GM12878 (cell line): ENCODE data around the gene SLC1A2. TPM values are rescaled to one million over a fixed set of nuclear protein-coding genes. Genes with fewer than 3 reads are reported as not detected.

Experiments used
- ATAC-seq: fragments of 200-7000 bp; cut with Tn5 transposase; 3 replicates; pipeline ENCODE4 v1.9.1; 2020; ENCODE audit warnings: mild to moderate bottlenecking, moderate library complexity
- BruUV-seq: library from RNA; stranded (reverse); fragments of 400-500 nt; replicated peaks from 2 replicates; lab custom pipeline; 2021; lab: Mats Ljungman, UMichigan
- CTCF ChIA-PET: fragments of 300-600 bp; sonication (Branson Sonifier 250); formaldehyde crosslinking; extraction: SDS; loops from one replicate; lab custom pipeline; 2021; ENCODE audit warnings: inconsistent platforms; lab: Yijun Ruan, JAX
- POLR2A ChIA-PET: fragments of 350-600 bp; formaldehyde crosslinking; extraction: SDS; loops from one replicate; lab custom pipeline; 2021; ENCODE audit warnings: inconsistent platforms; lab: Charles Lee
- RAD21 ChIA-PET: fragments of 300-600 bp; sonication (Branson Sonifier 250); formaldehyde crosslinking; loops from one replicate; lab custom pipeline; 2023; ENCODE audit warnings: antibody characterized with exemption; ENCODE audit not compliant: unreplicated experiment; lab: Charles Lee
- SMC1A ChIA-PET: fragments of 300-600 bp; sonication (Branson Sonifier 250); formaldehyde crosslinking; loops from one replicate; lab custom pipeline; 2023; ENCODE audit not compliant: unreplicated experiment, uncharacterized antibody; lab: Charles Lee
- DNase-seq: peaks from one replicate; pipeline ENCODE4 v3.0.0-alpha.2; 2011; ENCODE audit warnings: low read depth, low spot score
- FAIRE-seq: peaks from 3 replicates; lab custom pipeline; 2011; peaks lifted over from hg19 to GRCh38; lab: Jason Lieb, UNC
- H2AFZ ChIP-seq: 2 replicates; pipeline ENCODE4 v1.6.0; 2011; ENCODE audit warnings: low read depth, low read length, control low read depth; ENCODE audit not compliant: control insufficient read depth
- H3K27ac ChIP-seq: 2 replicates; pipeline ENCODE4 v1.5.1; 2011; ENCODE audit warnings: control low read depth; ENCODE audit not compliant: control insufficient read depth, insufficient read depth
- H3K27me3 ChIP-seq, 2 experiments: replicated peaks in 1 of 2; 2 replicates each; pipeline versions ENCODE4 v1.6.0 to v1.6.1; 2011; ENCODE audit warnings: low read length in 1 of 2; ENCODE audit not compliant: control insufficient read depth in 2 of 2, insufficient read depth in 2 of 2
- H3K36me3 ChIP-seq, 2 experiments: 2 replicates each; pipeline ENCODE4 v1.5.1; 2011; ENCODE audit warnings: low read length in 1 of 2; ENCODE audit not compliant: control insufficient read depth in 2 of 2, insufficient read depth in 2 of 2
- H3K4me1 ChIP-seq: 2 replicates; pipeline ENCODE4 v1.6.1; 2011; ENCODE audit warnings: mild to moderate bottlenecking, low read length, moderate library complexity, mixed read lengths; ENCODE audit not compliant: control insufficient read depth, insufficient read depth
- H3K4me2 ChIP-seq: 2 replicates; pipeline ENCODE4 v1.6.0; 2011; ENCODE audit warnings: control low read depth; ENCODE audit not compliant: control insufficient read depth, insufficient read depth
- H3K4me3 ChIP-seq: fragments of 200-600 bp; sonication (generic); 2 replicates; pipeline ENCODE4 v1.5.1; 2016
- H3K79me2 ChIP-seq: 2 replicates; pipeline ENCODE4 v1.6.0; 2011; ENCODE audit warnings: low read length; ENCODE audit not compliant: control insufficient read depth, insufficient read depth
- H3K9ac ChIP-seq: 2 replicates; pipeline ENCODE4 v1.8.0; 2011; ENCODE audit warnings: low read length, control low read depth, mixed read lengths; ENCODE audit not compliant: control insufficient read depth, insufficient read depth
- H3K9me3 ChIP-seq: replicated peaks from 3 replicates; pipeline ENCODE4 v1.5.1; 2011; ENCODE audit warnings: mild to moderate bottlenecking, low read length; ENCODE audit not compliant: control insufficient read depth, insufficient read depth
- H4K20me1 ChIP-seq: 2 replicates; pipeline ENCODE4 v1.6.0; 2011; ENCODE audit not compliant: control insufficient read depth, insufficient read depth
- ASH2L ChIP-seq: fragments of 300-600, 200-600 bp; sonication (generic); IDR thresholded peaks from 2 replicates; pipeline ENCODE4 v1.6.1; 2017; ENCODE audit warnings: low read depth, mild to moderate bottlenecking, borderline replicate concordance
- BHLHE40 ChIP-seq, 2 experiments: fragments of 450-650 bp in 1 of 2; IDR thresholded peaks; 2 replicates each; pipeline ENCODE4 v1.6.1; 2011 to 2017; ENCODE audit warnings: low read depth in 2 of 2, borderline replicate concordance in 1 of 2, improper control_type of control experiment in 1 of 2, low read length in 1 of 2, mild to moderate bottlenecking in 1 of 2
- EED ChIP-seq: sonication (generic); IDR thresholded peaks from 2 replicates; pipeline ENCODE4 v1.6.1; 2016; ENCODE audit warnings: antibody characterized with exemption, low read depth
- KLF5 ChIP-seq: fragments of 450-650 bp; IDR thresholded peaks from 2 replicates; pipeline ENCODE4 v1.6.1; 2014; ENCODE audit warnings: mild to moderate bottlenecking; ENCODE audit not compliant: partially characterized antibody
- NFXL1 ChIP-seq: fragments of 450-650 bp; IDR thresholded peaks from 2 replicates; pipeline ENCODE4 v1.6.1; 2017; ENCODE audit warnings: antibody characterized with exemption, mild to moderate bottlenecking, borderline replicate concordance
- NR2C1 ChIP-seq: fragments of 450-650 bp; IDR thresholded peaks from 2 replicates; pipeline ENCODE4 v1.6.1; 2017; ENCODE audit warnings: antibody characterized with exemption, mild to moderate bottlenecking, moderate library complexity
- POU2F2 ChIP-seq: IDR thresholded peaks from 3 replicates; pipeline ENCODE4 v1.6.1; 2011; ENCODE audit warnings: low read depth, mild to moderate bottlenecking, low read length, borderline replicate concordance
- SMC3 ChIP-seq: IDR thresholded peaks from 2 replicates; pipeline ENCODE4 v1.6.1; 2011; ENCODE audit warnings: low read length, improper control_type of control experiment, borderline replicate concordance
- TCF12 ChIP-seq: IDR thresholded peaks from 2 replicates; pipeline ENCODE4 v1.6.1; 2011; ENCODE audit warnings: low read depth, mild to moderate bottlenecking, low read length
- WRNIP1 ChIP-seq: IDR thresholded peaks from 2 replicates; pipeline ENCODE4 v1.6.1; 2011; ENCODE audit warnings: low read depth, low read length, improper control_type of control experiment, borderline replicate concordance
- WGBS: methylation state at CpG from one replicate; pipeline ENCODE4 v1.1.6; 2016; ENCODE audit warnings: low lambda C conversion rate; ENCODE audit not compliant: insufficient replicate concordance, insufficient coverage; ENCODE audit errors: missing lambda C conversion rate; 5-methylcytosine and 5-hydroxymethylcytosine counted together
- in situ Hi-C: fragments of 300-500 bp; cut with MboI; formaldehyde crosslinking; loops from 9 replicates; pipeline ENCODE4 v1.14.3; 2018; ENCODE audit warnings: mixed read lengths
- intact Hi-C: fragments of 100-400 bp; cut with micrococcal nuclease; formaldehyde crosslinking; loops from one replicate; pipeline ENCODE4 v1.14.2; 2022; ENCODE audit not compliant: unreplicated experiment
- polyA plus RNA-seq, 11 experiments: library from polyadenylated mRNA; depleted of rRNA in 4 of 11; unstranded in 6 of 11; stranded (reverse) in 5 of 11; fragments of >200 nt; fragmentation: Nextera tagmentation in 4 of 11; fragmentation: Illumina TruSeq in 1 of 11; extraction: Ambion mirVana in 4 of 11; extraction: Trizol in 1 of 11; gene quantifications; 1 replicate in 1 of 11; 2 replicates in 10 of 11; pipeline versions ENCODE4 v1.2.1 to v1.2.3, GENCODE V29; 2011 to 2016; ENCODE audit warnings: inconsistent platforms in 2 of 11, missing spikeins in 2 of 11, low read depth in 1 of 11
- total RNA-seq, 4 experiments: library from RNA; depleted of rRNA in 3 of 4; stranded (reverse); fragments of >200 nt in 3 of 4; fragmentation: Illumina TruSeq in 1 of 4; extraction: Trizol in 1 of 4; gene quantifications; 2 replicates each; pipeline versions ENCODE4 v1.2.1 to v1.2.3, GENCODE V29; 2013 to 2021
- TF ChIP-seq, protein P1 (sequence below): fragments of 450-650 bp; IDR thresholded peaks from 2 replicates; pipeline ENCODE4 v1.6.1; 2017; ENCODE audit warnings: antibody characterized with exemption, mild to moderate bottlenecking, moderate library complexity
- TF ChIP-seq, protein P2 (sequence below), 3 experiments: IDR thresholded peaks in 2 of 3; conservative IDR thresholded peaks in 1 of 3; 2 replicates each; pipeline ENCODE4 v1.5.1; 2011; ENCODE audit warnings: low read depth in 3 of 3, low read length in 3 of 3, mild to moderate bottlenecking in 3 of 3, control low read depth in 2 of 3, moderate library complexity in 2 of 3, inconsistent platforms in 1 of 3, mixed read lengths in 1 of 3; ENCODE audit not compliant: control insufficient read depth in 2 of 3, insufficient read depth in 1 of 3; ENCODE audit errors: extremely low read depth in 1 of 3

SLC1A2 gene
- total and polyA plus RNA-seq, 10 of the 15 experiments (the other 5 are each of a cell fraction or from before 2014, with no cell fraction given) = 0.01 to 0.84 (median 0.22) TPM; not detected in 1

DNA sequence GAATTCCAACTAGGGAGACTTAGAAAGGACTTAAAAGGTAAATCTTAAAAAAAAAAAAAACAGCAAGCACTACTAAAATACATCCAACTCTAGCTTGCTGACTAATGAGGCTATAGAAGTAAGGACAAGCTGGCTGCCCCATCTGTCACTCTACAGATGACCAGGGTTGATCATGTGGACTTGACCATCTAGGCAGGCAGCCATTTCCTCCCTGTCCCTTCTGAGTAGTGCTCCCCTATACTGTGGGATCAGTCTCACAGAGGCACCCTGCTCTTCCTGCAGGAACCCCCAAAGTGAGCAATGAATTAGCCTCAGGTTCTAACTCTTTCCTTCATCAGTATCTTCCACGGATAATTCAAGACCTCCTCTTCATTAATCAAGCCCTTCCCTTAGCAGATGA is 12.3 kb downstream of the SLC1A2 start:
- no peak overlapping the region for H3K27ac ChIP-seq
- no peaks in the 10 kb centered on the region for H3K79me2 ChIP-seq
- intact Hi-C loops = no loop called here
- in situ Hi-C loops = no loop called here
- ATAC-seq = no peak
- WGBS = 0% methylated on average over 1 of the region's 1 CpG
- H4K20me1 ChIP-seq = no peaks in the 10 kb centered on the region
- POLR2A ChIA-PET = no interaction called here
- H3K4me2 ChIP-seq = no peak overlapping the region
- SMC1A ChIA-PET = no interaction called here
- no peak overlapping the region for H2AFZ ChIP-seq
- no peaks in the 10 kb centered on the region for H3K36me3 ChIP-seq
- TF ChIP-seq POU2F2 (no peak), WRNIP1 (no peak)
- CTCF ChIA-PET = interaction anchor here (0.6 to 1.4 kb wide), 3 partner anchors 8 to 670 kb away, joined by 3 to 4 read pairs (median 4); no protein-coding TSS in a partner anchor
- no peak for DNase-seq
- 0 out of 4 replicates have a peak, but pooled peaks cover 0 to 4% of the 10 kb centered on the region in 2 experiments for H3K27me3 ChIP-seq
- RAD21 ChIA-PET = interaction anchor here (1.0 kb wide), 1 partner anchor 480 kb away, joined by 3 read pairs; no protein-coding TSS in a partner anchor
- BruUV-seq = no TSS peak
- H3K4me1 ChIP-seq = no peaks in the 10 kb centered on the region
- no peak for FAIRE-seq
- H3K4me3 ChIP-seq = no peak overlapping the region
- no peaks in the 10 kb centered on the region for H3K9me3 ChIP-seq
- no peak overlapping the region for H3K9ac ChIP-seq

DNA sequence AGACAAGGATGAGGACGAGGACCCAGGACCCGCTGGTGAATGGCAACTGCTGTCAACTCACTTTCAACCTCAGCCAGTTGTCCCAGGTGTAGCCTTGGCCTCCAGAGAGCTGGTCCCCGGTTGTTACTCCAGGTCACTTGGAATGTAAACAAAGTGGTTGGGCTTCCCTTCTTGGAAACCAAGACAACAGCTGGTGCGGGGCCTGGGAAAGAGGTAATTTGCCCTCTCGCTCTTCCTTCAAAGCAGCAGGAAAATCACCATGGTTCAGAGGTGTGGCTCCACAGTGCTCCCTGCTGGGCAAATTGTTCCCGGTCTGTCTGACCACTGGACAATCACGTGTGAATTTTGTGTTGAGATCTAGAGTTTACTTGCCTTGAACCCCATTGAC is 15.0 kb downstream of the SLC1A2 start:
- Histone ChIP-seq H3K4me3 (no peak overlapping the region), H3K27me3 (0 out of 4 replicates have a peak, but pooled peaks cover 0 to 6% of the 10 kb centered on the region in 2 experiments), H3K4me1 (no peaks in the 10 kb centered on the region), H3K36me3 (no peaks in the 10 kb centered on the region), H4K20me1 (no peaks in the 10 kb centered on the region), H3K9ac (no peak overlapping the region), H3K4me2 (no peak overlapping the region), H3K79me2 (no peaks in the 10 kb centered on the region), H2AFZ (no peak overlapping the region), H3K27ac (no peak overlapping the region), H3K9me3 (no peaks in the 10 kb centered on the region)
- WGBS = 23% methylated on average over 7 of the region's 7 CpGs
- no TSS peak for BruUV-seq
- FAIRE-seq = peak; percentile 70
- RAD21 ChIA-PET = no interaction called here
- intact Hi-C loops (no loop called here), in situ Hi-C loops (no loop called here)
- POLR2A ChIA-PET = no interaction called here
- DNase-seq = no peak
- SMC1A ChIA-PET = interaction anchor here (0.9 to 1.7 kb wide), 6 partner anchors 8 to 817 kb away, joined by 3 to 5 read pairs (median 4); no protein-coding TSS in a partner anchor
- CTCF ChIA-PET = interaction anchor here (1.0 to 2.9 kb wide), 7 partner anchors 10 to 818 kb away, joined by 3 to 10 read pairs (median 4); partner anchors contain the start of genes APIP and PDHX
- peak; percentile 64 for ATAC-seq
- no peak for TF ChIP-seq NR2C1
- TF ChIP-seq KLF5 = no peak
- TF ChIP-seq SMC3 = peak; percentile 39; the same call in 1 of the 2 replicates
- TF ChIP-seq TCF12 = no peak
- TF ChIP-seq NFXL1 = no peak
- TF ChIP-seq, protein P1, sequence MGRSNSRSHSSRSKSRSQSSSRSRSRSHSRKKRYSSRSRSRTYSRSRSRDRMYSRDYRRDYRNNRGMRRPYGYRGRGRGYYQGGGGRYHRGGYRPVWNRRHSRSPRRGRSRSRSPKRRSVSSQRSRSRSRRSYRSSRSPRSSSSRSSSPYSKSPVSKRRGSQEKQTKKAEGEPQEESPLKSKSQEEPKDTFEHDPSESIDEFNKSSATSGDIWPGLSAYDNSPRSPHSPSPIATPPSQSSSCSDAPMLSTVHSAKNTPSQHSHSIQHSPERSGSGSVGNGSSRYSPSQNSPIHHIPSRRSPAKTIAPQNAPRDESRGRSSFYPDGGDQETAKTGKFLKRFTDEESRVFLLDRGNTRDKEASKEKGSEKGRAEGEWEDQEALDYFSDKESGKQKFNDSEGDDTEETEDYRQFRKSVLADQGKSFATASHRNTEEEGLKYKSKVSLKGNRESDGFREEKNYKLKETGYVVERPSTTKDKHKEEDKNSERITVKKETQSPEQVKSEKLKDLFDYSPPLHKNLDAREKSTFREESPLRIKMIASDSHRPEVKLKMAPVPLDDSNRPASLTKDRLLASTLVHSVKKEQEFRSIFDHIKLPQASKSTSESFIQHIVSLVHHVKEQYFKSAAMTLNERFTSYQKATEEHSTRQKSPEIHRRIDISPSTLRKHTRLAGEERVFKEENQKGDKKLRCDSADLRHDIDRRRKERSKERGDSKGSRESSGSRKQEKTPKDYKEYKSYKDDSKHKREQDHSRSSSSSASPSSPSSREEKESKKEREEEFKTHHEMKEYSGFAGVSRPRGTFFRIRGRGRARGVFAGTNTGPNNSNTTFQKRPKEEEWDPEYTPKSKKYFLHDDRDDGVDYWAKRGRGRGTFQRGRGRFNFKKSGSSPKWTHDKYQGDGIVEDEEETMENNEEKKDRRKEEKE = no peak
- TF ChIP-seq, protein P2, sequence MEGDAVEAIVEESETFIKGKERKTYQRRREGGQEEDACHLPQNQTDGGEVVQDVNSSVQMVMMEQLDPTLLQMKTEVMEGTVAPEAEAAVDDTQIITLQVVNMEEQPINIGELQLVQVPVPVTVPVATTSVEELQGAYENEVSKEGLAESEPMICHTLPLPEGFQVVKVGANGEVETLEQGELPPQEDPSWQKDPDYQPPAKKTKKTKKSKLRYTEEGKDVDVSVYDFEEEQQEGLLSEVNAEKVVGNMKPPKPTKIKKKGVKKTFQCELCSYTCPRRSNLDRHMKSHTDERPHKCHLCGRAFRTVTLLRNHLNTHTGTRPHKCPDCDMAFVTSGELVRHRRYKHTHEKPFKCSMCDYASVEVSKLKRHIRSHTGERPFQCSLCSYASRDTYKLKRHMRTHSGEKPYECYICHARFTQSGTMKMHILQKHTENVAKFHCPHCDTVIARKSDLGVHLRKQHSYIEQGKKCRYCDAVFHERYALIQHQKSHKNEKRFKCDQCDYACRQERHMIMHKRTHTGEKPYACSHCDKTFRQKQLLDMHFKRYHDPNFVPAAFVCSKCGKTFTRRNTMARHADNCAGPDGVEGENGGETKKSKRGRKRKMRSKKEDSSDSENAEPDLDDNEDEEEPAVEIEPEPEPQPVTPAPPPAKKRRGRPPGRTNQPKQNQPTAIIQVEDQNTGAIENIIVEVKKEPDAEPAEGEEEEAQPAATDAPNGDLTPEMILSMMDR (IDR thresholded peaks at IDR 0.05 in 2 of 3, conservative IDR thresholded peaks at IDR 0.05 in 1 of 3; ENCODE audit: control insufficient read depth in 2 of 3, extremely low read depth in 1 of 3, insufficient read depth in 1 of 3, low read depth in 3 of 3, low read length in 3 of 3) = peak; percentile 42 to 53 (median 52); a peak in 5 of 6 replicates
- peak in 1 of 2 experiments; percentile 25; a peak in 1 of 4 replicates for TF ChIP-seq BHLHE40 (IDR thresholded peaks at IDR 0.05; ENCODE audit: borderline replicate concordance in 1 of 2, low read depth in 2 of 2, low read length in 1 of 2)
- TF ChIP-seq EED = no peak
- no peak for TF ChIP-seq ASH2L
